Omental fat pad (tissue), 4 donors: ENCODE measurements around the gene SIN3B. TPM values are rescaled to one million over a fixed set of nuclear protein-coding genes. Genes with fewer than 3 reads are reported as not detected.
"Not testable (repeated sequence)": the region's sequence is repeated elsewhere in the genome, so short reads cannot be mapped to it uniquely, and the experiment has no call there.

ENCODE experiments used
- ATAC-seq: fragments of 150-250 bp; one replicate; pipeline ENCODE4 v1.9.1; 2016; ENCODE audit warnings: mild to moderate bottlenecking, moderate library complexity; ENCODE audit not compliant: low FRiP score
- DNase-seq: peaks from one replicate; pipeline ENCODE4 v3.0.0-alpha.2; 2019; ENCODE audit warnings: low spot score
- total RNA-seq, 4 donors: library from RNA; depleted of rRNA; stranded (reverse); fragments of >200 nt; gene quantifications; one replicate each; pipeline ENCODE4 v1.1.0, GENCODE V29; 2016
- TF ChIP-seq, protein P1 (sequence below), 3 donors: fragments of 450-650 bp; IDR thresholded peaks; one replicate each; pipeline ENCODE4 v1.5.1; 2016 to 2017; ENCODE audit warnings: antibody characterized with exemption in 3 of 3, mild to moderate bottlenecking in 3 of 3, moderate library complexity in 2 of 3

Gene SIN3B
- total RNA-seq, 4 donors from 2014 or later = 33.7 to 87.8 (median 44.9) TPM

DNA sequence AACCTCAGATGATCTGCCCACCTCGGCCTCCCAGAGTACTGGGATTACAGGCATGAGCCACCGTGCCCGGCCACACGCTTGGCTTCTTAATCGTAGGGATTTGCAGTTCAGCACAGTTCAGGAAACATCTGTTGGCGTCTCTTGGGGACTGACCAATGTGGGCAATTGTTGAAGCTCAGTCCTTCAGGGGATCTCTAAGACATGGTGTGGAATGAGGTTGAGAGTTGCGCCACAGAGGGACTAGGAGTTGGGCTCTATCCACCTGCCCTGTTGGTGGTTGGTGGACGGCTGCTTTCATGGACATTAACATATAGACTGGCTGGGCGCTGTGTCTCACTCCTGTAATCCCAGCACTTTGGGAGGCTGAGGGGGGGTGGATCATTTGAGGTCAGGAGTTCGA lies 37.3 kb upstream of the SIN3B start:
- no peak for ATAC-seq
- TF ChIP-seq, protein P1, sequence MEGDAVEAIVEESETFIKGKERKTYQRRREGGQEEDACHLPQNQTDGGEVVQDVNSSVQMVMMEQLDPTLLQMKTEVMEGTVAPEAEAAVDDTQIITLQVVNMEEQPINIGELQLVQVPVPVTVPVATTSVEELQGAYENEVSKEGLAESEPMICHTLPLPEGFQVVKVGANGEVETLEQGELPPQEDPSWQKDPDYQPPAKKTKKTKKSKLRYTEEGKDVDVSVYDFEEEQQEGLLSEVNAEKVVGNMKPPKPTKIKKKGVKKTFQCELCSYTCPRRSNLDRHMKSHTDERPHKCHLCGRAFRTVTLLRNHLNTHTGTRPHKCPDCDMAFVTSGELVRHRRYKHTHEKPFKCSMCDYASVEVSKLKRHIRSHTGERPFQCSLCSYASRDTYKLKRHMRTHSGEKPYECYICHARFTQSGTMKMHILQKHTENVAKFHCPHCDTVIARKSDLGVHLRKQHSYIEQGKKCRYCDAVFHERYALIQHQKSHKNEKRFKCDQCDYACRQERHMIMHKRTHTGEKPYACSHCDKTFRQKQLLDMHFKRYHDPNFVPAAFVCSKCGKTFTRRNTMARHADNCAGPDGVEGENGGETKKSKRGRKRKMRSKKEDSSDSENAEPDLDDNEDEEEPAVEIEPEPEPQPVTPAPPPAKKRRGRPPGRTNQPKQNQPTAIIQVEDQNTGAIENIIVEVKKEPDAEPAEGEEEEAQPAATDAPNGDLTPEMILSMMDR (IDR thresholded peaks at IDR 0.05) = no peak
- no peak for DNase-seq

DNA sequence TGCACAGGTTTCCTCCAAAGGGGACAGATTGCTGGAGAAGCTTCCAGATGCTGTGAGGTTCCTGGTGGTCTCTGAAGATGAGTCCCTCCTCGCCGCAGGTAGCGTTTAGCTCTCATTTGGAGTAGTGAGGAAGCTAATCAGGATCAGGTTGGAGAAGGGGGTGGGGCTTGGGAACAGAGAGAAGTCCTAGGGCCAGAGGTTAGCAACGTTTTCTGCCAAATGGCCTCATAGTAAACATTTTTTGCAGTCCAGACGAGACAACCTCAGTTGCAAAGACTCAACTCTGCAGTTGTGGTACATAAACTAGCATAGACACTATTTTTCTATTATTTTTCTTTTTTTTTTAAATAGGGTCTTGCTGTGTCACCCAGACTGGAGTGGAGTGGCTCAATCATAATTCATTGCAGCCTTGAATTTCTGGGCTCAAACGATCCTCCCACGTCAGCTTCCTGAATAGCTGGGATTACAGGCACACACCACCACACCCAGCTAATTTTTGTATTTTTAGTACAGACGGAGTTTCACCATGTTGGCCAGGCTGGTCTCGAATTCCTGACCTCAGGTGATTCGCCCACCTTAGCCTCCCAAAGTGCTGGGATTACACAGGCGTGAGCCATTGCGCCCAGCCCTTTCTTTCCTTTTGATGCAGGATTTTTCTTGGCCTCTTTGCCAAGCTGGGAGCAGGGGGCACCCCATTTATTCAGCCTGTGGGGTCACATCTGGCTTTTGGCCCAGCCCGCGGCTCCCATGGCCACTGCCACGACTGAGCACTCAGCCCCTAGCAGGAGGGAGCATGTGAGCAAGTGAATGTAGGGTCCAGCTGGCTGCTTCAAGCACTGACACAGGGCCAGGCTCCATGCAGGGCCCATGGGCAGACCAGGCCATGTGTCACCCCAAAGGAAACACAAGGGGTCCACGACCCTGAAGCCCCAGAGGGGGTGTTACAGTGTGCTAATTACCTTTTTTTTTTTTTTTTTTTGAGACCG lies 34.4 kb upstream of the SIN3B start:
- ATAC-seq (no peak), DNase-seq (no peak)
- TF ChIP-seq, protein P1 (IDR thresholded peaks at IDR 0.05) = no peak

DNA sequence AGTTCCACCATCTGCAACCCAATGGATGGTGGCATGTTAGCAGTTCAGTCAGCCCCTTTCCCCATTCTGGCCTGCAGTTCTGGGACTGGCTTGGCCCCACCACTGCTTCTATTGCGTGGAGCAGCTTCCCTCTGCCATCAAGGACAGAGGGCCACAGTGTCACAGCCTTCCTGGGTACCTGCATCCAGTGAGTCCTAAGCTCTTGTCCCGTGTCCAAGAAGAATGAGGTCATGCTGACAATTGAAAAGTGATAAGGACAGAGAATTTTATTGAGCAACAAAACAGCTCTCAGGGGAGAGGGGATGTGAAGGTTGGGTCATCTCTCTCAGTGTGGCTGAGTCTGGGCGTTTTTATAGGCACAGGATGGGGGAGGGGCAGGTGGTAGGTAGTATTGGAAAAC lies 33.5 kb upstream of the SIN3B start:
- TF ChIP-seq, protein P1 (IDR thresholded peaks at IDR 0.05) = no peak
- no peak for ATAC-seq
- no peak for DNase-seq

DNA sequence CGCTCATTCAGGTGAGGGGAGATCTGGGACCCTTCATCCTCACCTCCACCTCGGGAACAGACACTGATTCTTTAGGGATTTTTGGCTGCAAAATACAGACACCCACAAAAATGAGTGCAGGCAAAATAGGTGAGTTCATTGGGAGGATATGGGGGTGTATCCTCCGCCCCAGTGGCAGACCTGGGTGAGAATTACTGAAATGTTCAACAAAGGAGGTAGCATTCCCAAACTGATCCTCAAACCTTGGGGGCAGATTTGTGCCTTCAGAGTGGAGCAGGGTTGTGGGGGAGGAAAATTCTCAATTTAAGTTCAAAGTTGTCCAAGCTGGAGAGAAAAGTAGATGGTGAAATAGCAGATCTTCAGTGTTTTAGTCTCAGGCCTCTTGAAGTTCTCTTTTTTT lies 31.3 kb upstream of the SIN3B start:
- ATAC-seq (no peak), DNase-seq (no peak)
- TF ChIP-seq, protein P1 (IDR thresholded peaks at IDR 0.05) = no peak

DNA sequence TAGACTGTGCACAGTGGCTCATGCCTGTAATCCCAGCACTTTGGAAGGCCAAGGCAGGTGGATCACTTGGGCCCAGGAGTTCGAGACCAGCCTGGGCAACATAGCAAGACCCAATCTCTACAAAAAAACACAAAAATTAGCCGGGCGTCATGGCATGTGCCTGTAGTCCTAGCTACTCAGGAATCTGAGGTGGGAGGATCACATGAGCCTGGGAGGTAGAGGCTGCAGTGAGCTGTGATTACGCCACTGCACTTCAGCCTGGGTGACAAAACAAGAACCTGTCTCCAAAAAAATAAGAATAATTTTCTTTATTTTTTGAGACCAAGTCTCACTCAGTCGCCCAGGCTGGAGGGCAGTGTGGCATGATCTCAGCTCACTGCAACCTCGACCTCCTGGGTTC lies 30.9 kb upstream of the SIN3B start:
- ATAC-seq, DNase-seq: not testable (repeated sequence)

DNA sequence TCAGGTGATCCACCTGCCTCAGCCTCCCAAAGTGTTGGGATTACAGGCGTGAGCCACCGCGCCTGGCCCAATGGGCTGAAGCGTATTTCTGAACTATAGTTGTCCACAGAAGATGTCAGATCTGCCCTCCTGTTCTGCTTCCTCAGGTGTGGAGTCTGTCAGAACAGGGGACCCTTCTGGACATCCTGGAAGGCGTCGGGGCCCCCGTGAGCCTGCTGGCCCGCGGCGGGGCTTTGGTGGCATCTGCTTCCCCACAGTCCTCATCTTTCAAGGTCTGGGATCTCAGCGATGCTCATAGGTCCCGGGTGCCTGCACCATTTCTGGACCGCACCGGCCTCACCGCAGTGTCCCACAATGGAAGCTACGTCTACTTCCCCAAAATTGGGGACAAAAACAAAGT lies 29.5 kb upstream of the SIN3B start:
- DNase-seq (no peak), ATAC-seq (no peak)
- TF ChIP-seq, protein P1 (IDR thresholded peaks at IDR 0.05) = no peak

DNA sequence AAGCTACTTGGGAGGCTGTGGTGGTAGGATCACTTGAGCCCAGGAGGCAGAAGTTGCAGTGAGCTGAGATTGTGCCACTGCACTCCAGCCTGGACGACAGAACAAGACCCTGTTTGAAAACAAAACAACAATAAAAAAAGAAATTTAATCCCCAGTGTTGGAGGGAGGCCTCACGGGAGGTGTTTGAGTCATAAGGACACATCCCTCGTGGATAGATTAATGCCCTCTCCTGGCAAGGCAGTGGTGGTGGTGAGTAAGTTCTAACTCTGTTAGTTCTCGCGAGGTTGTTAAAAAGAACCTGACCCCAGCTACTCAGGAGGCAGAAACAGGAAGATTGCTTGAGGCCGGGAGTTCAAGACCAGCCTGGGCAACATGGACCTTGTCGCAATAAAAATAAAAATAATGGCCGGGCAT lies 27.6 kb upstream of the SIN3B start:
- ATAC-seq = no peak
- DNase-seq = no peak
- TF ChIP-seq, protein P1 (IDR thresholded peaks at IDR 0.05) = no peak
